OCI-LY1 (cell line): ENCODE results near the gene SYT2.

ENCODE experiments used
- EZH2 ChIP-seq: fragments of 200-600 bp; sonication (generic), shearing (Covaris generic); IDR thresholded peaks from 2 replicates; pipeline ENCODE4 v1.8.0; 2017; ENCODE audit warnings: borderline replicate concordance, mixed run types, mild to moderate bottlenecking, antibody characterized with exemption, low read length, moderate library complexity, mixed read lengths
- TF ChIP-seq, protein P1 (sequence below): fragments of 200-600 bp; sonication (generic), shearing (Covaris generic); IDR thresholded peaks from 2 replicates; pipeline ENCODE4 v1.5.1; 2017; ENCODE audit warnings: mild to moderate bottlenecking, antibody characterized with exemption, low read length, moderate library complexity, mixed read lengths

DNA sequence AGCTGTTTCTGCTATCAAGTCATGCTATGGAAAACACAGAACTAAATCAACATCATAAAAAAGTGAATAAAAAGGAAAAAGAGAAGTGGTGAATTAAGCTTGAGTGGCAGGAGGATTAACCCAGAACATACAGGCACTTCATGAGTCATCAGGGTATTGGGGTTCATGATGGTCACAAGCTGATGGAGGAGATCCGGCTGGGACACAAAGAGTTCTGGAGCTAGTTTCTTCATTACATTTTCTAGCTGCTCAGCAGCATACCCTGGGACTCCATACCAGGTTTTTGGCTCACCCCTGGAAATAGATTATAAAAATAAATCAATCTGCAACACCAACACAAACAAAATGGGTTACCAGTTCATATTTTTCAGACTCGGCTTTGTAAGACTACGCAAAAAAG lies 42.5 kb upstream of the SYT2 start:
- TF ChIP-seq, protein P1, sequence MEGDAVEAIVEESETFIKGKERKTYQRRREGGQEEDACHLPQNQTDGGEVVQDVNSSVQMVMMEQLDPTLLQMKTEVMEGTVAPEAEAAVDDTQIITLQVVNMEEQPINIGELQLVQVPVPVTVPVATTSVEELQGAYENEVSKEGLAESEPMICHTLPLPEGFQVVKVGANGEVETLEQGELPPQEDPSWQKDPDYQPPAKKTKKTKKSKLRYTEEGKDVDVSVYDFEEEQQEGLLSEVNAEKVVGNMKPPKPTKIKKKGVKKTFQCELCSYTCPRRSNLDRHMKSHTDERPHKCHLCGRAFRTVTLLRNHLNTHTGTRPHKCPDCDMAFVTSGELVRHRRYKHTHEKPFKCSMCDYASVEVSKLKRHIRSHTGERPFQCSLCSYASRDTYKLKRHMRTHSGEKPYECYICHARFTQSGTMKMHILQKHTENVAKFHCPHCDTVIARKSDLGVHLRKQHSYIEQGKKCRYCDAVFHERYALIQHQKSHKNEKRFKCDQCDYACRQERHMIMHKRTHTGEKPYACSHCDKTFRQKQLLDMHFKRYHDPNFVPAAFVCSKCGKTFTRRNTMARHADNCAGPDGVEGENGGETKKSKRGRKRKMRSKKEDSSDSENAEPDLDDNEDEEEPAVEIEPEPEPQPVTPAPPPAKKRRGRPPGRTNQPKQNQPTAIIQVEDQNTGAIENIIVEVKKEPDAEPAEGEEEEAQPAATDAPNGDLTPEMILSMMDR: no peak
- no peak for TF ChIP-seq EZH2
